Sigmoid colon (tissue), 7 donors: ENCODE results near the gene ADCY5. TPM values are rescaled to one million over a fixed set of nuclear protein-coding genes. Genes with fewer than 3 reads are reported as not detected.

ENCODE experiments used
- DNase-seq: peaks from one replicate; pipeline ENCODE4 v3.0.0-alpha.2; 2019
- H3K27ac ChIP-seq, 4 donors: fragments of 200-600 bp; sonication (generic); one replicate each; pipeline ENCODE4 v1.5.1; 2016 to 2019; ENCODE audit warnings: mild to moderate bottlenecking in 1 of 4
- H3K27me3 ChIP-seq, 3 donors: fragments of 200-600 bp; sonication (generic); one replicate each; pipeline ENCODE4 v1.5.1; 2019; ENCODE audit warnings: mild to moderate bottlenecking in 1 of 3
- H3K36me3 ChIP-seq, 4 donors: fragments of 200-600 bp; sonication (generic); one replicate each; pipeline ENCODE4 v1.5.1; 2016 to 2019
- H3K4me1 ChIP-seq, 4 donors: fragments of 200-600 bp; sonication (generic); one replicate each; pipeline ENCODE4 v1.5.1; 2017 to 2019
- H3K4me3 ChIP-seq, 4 donors: fragments of 200-600 bp; sonication (generic); one replicate each; pipeline ENCODE4 v1.5.1; 2017 to 2019; ENCODE audit warnings: mild to moderate bottlenecking in 2 of 4, moderate library complexity in 1 of 4
- H3K9me3 ChIP-seq, 4 donors: fragments of 200-600 bp in 3 of 4; sonication (generic) in 3 of 4; one replicate each; pipeline versions ENCODE4 v1.5.1 to v1.6.1; 2013 to 2019
- CTCF ChIP-seq, 4 experiments: fragments of 450-650 bp in 3 of 4; fragments of 200-600 bp in 1 of 4; IDR thresholded peaks; one replicate each; pipeline ENCODE4 v1.5.1; 2016 to 2019; ENCODE audit warnings: antibody characterized with exemption in 4 of 4, mild to moderate bottlenecking in 3 of 4, moderate library complexity in 2 of 4
- EP300 ChIP-seq, 4 donors: sonication (generic); formaldehyde crosslinking; IDR thresholded peaks; one replicate each; pipeline ENCODE4 v1.6.1; 2017; ENCODE audit warnings: antibody characterized with exemption in 4 of 4
- POLR2A ChIP-seq, 2 donors: fragments of 450-650 bp; IDR thresholded peaks; one replicate each; pipeline ENCODE4 v1.6.1; 2016; ENCODE audit warnings: antibody characterized with exemption in 2 of 2, mild to moderate bottlenecking in 2 of 2, moderate library complexity in 2 of 2
- POLR2AphosphoS5 ChIP-seq, 4 donors: sonication (generic); formaldehyde crosslinking; IDR thresholded peaks; one replicate each; pipeline ENCODE4 v1.6.1; 2017; ENCODE audit warnings: antibody characterized with exemption in 4 of 4
- WGBS, 2 donors: extraction: QIAGEN DNeasy Blood & Tissue Kit; methylation state at CpG; one replicate each; pipeline ENCODE4 v1.1.7; 2013; 5-methylcytosine and 5-hydroxymethylcytosine counted together
- intact Hi-C: fragments of 100-400 bp; cut with DNase I; formaldehyde crosslinking; loops from one replicate; pipeline ENCODE4 v1.15.1; 2023
- polyA plus RNA-seq, 3 donors: library from polyadenylated mRNA; stranded (reverse); fragments of 200-250 nt; gene quantifications; one replicate each; pipeline ENCODE4 v1.2.3, GENCODE V29; 2013
- total RNA-seq, 4 donors: library from RNA; depleted of rRNA; stranded (reverse); fragments of >200 nt; gene quantifications; one replicate each; pipeline ENCODE4 v1.1.0, GENCODE V29; 2016
- donor health status: healthy with polysubstance abuse.
- donor health status: Bipolar disorder and iron deficiency.
- donor health status: healthy.

Gene ADCY5
- total and polyA plus RNA-seq, 7 donors: 1.4 to 84.4 (median 39.5) TPM

GRCh38 chr3:123331006-123331405, 117.9 kb downstream of the ADCY5 start:
- TF ChIP-seq POLR2A (IDR thresholded peaks at IDR 0.05): no peak
- no peak for TF ChIP-seq CTCF (IDR thresholded peaks at IDR 0.05)
- no peak for TF ChIP-seq EP300 (IDR thresholded peaks at IDR 0.05)
- TF ChIP-seq POLR2AphosphoS5 (IDR thresholded peaks at IDR 0.05): no peak
- intact Hi-C loops: loop anchor here (5.0 kb wide), 1 partner anchor 41 kb away; no protein-coding TSS in a partner anchor
- 84 to 93% methylated on average over 8 of the region's 8 CpGs for WGBS, 2 donors
- Histone ChIP-seq H3K36me3 (peaks cover 0 to 25% (median 3%) of the 10 kb centered on the region in 4 donors), H3K9me3 (no peaks in the 10 kb centered on the region), H3K27me3 (no peaks in the 10 kb centered on the region), H3K4me3 (no peak overlapping the region), H3K4me1 (peaks cover 0 to 63% (median 56%) of the 10 kb centered on the region in 4 donors), H3K27ac (peak overlapping the region; percentile 76 to 87 (median 83))
- DNase-seq: peak; percentile 68

DNA sequence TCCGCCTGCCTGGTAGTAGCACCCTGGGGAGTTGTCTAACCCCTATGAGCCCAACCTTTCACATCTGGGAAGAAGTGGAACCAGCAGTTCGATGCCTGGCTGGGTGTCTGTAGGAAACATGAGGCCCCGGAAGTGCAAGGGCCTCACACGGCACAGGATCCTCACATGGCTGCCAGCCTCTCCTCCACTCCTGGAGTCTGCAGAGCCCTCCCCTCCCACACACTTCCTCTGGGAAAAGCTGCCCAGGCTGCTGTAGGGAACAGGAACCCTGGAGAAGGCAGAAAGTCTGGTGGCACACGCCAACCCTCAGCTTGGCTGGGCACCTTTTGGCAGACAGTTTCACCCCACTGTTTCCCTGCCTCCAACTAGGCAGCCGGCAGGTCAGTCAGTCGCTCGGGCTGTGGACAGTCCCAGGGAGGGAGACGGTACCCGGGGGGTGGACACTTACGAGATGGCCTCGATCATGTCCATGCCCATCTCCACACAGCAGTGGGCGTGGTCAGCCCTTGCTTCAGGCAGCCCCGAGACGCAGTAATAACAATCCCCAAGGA, 118.4 kb downstream of the ADCY5 start:
- no peaks in the 10 kb centered on the region for H3K9me3 ChIP-seq
- H3K36me3 ChIP-seq: peaks cover 0 to 30% (median 5%) of the 10 kb centered on the region in 4 donors
- WGBS, 2 donors: 82 to 90% methylated on average over 15 of the region's 15 CpGs
- peaks cover 0 to 58% (median 53%) of the 10 kb centered on the region in 4 donors for H3K4me1 ChIP-seq
- intact Hi-C loops: loop anchor here (1.0 to 5.0 kb wide), 2 partner anchors 42 to 159 kb away; no protein-coding TSS in a partner anchor
- peak; percentile 81 for DNase-seq
- H3K27me3 ChIP-seq: no peaks in the 10 kb centered on the region
- peak overlapping the region; percentile 76 to 87 (median 83) for H3K27ac ChIP-seq
- no peak for TF ChIP-seq CTCF (IDR thresholded peaks at IDR 0.05)
- peak in 1 of 4 donors; percentile 10 for TF ChIP-seq POLR2AphosphoS5 (IDR thresholded peaks at IDR 0.05)
- H3K4me3 ChIP-seq: no peak overlapping the region

DNA sequence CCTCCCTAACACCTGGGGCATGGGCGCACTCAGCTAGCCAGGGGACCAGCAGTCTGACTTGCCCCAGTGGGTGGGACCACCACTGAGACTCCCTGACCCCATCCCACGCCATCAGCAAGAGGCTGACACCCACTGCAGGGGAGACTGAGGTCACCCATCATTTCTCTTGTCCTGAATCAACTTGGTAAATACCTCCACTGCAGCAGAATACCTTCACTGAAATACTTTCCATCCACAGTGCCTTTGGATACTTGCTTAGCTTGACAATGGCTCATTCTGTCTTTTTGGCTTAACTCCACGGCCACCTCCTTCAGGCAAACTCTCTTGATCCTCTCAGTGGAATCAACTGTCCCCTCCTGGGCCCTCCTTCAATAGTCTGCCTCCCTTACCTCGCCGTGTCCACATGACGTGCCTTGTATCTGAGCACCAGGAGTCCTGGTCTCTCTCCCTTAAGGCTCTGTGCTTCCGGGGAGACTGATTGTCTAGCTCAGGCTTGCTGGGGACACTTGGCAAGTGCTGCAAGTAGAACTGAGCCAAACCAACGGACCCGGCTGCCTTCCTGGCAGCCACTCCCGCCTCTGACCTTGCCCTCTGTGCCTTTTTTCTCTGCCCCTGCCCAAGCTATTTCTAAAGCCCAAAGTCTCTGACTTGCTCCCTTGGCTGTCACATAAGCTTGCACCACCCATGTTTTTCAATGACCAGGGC, 119.1 kb downstream of the ADCY5 start:
- intact Hi-C loops: loop anchor here (1.0 to 5.0 kb wide), 4 partner anchors 43 to 229 kb away; no protein-coding TSS in a partner anchor
- WGBS, 2 donors: 45 to 73% methylated on average over 10 of the region's 10 CpGs
- Histone ChIP-seq H3K9me3 (no peaks in the 10 kb centered on the region), H3K36me3 (peaks cover 0 to 37% (median 11%) of the 10 kb centered on the region in 4 donors), H3K4me3 (no peak overlapping the region), H3K27me3 (no peaks in the 10 kb centered on the region), H3K4me1 (peaks cover 0 to 59% (median 51%) of the 10 kb centered on the region in 4 donors), H3K27ac (peak overlapping the region; percentile 76 to 87 (median 83))
- TF ChIP-seq EP300 (IDR thresholded peaks at IDR 0.05) (no peak), POLR2A (IDR thresholded peaks at IDR 0.05) (no peak), CTCF (IDR thresholded peaks at IDR 0.05) (no peak), POLR2AphosphoS5 (IDR thresholded peaks at IDR 0.05) (no peak)
- no peak for DNase-seq

GRCh38 chr3:123328851-123329635, 119.8 kb downstream of the ADCY5 start:
- Histone ChIP-seq H3K27me3 (no peaks in the 10 kb centered on the region), H3K27ac (peak overlapping the region; percentile 76 to 87 (median 83)), H3K36me3 (peaks cover 0 to 45% (median 17%) of the 10 kb centered on the region in 4 donors), H3K4me1 (peaks cover 0 to 59% (median 55%) of the 10 kb centered on the region in 4 donors), H3K4me3 (no peak overlapping the region), H3K9me3 (no peaks in the 10 kb centered on the region)
- WGBS, 2 donors: 17 to 20% methylated on average over 13 of the region's 13 CpGs
- DNase-seq: peak; percentile 90
- intact Hi-C loops: loop anchor here (1.0 to 2.0 kb wide), 2 partner anchors 121 to 230 kb away; no protein-coding TSS in a partner anchor
- TF ChIP-seq EP300 (IDR thresholded peaks at IDR 0.05): no peak
- TF ChIP-seq POLR2AphosphoS5 (IDR thresholded peaks at IDR 0.05): peak in 2 of 4 donors; percentile 13 to 30
- no peak for TF ChIP-seq POLR2A (IDR thresholded peaks at IDR 0.05)
- peak; percentile 92 to 97 (median 96) for TF ChIP-seq CTCF (IDR thresholded peaks at IDR 0.05)
